GM19239 (cell line): ENCODE results near the gene PFAS.
"Not testable (repeated sequence)": the region's sequence is repeated elsewhere in the genome, so short reads cannot be mapped to it uniquely, and the experiment has no call there.

Experiments
- DNase-seq: peaks from one replicate; pipeline ENCODE4 v3.0.0; 2011; ENCODE audit warnings: low spot score; ENCODE audit not compliant: insufficient read length
- FAIRE-seq: peaks from 2 replicates; lab custom pipeline; 2011; peaks lifted over from hg19 to GRCh38; lab: Jason Lieb, UNC

Gene PFAS

GRCh38 chr17:8248751-8249607, at the start of gene PFAS:
TSS of gene PFAS (plus strand) at chr17:8249289. CDS start at chr17:8253938, 4,649 bp downstream.
- peak; percentile 96 for FAIRE-seq
- peak; percentile 84 for DNase-seq

DNA sequence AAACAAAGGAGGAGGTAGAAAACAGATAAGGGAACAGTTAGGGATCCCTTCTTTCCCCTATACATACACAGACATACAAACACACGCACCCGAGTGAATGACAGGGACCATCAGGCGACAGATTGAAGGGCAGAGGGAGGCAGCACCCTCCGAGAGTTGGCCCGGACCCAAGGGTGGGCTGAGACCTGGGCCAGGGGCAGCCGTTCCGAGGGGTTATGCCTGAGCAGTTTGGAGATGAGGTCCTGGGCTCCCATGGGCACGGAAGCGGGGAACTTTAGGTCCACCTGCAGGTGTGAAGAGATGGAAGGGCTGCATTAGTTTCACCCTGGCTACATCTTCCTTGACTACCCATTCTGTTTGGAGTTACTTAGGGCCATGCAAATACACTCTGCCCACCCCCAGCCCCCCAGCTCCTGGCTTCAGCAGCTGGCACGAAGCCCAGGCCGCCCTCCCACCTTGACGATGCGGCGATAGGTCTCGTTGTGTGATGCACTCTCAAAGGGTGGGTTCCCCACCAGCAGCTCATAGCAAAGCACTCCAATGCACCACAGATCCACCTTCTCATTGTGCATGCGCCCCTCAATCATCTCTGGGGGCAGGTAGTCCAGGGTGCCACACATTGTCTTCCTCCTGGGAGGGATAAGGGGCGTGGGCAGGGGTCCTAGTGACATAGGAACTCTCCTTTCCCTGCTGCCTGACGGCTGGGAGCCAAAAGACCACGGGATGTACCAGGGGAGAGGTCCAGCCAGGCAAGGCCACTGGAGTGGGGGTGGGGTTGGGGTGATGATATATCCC, 44.1 kb upstream of the PFAS start:
- DNase-seq: no peak
- FAIRE-seq: no peak

GRCh38 chr17:8206536-8206935, 42.6 kb upstream of the PFAS start:
- DNase-seq (no peak), FAIRE-seq (no peak)

GRCh38 chr17:8209907-8210760, 39.0 kb upstream of the PFAS start, which contains the start of gene AURKB:
TSS of gene AURKB (minus strand) at chr17:8210575. CDS start at chr17:8210224, 351 bp downstream.
- DNase-seq (peak; percentile 97), FAIRE-seq (peak; percentile 100)

GRCh38 chr17:8210761-8211458, 38.2 kb upstream of the PFAS start:
- peak; percentile 53 for FAIRE-seq
- no peak for DNase-seq

DNA sequence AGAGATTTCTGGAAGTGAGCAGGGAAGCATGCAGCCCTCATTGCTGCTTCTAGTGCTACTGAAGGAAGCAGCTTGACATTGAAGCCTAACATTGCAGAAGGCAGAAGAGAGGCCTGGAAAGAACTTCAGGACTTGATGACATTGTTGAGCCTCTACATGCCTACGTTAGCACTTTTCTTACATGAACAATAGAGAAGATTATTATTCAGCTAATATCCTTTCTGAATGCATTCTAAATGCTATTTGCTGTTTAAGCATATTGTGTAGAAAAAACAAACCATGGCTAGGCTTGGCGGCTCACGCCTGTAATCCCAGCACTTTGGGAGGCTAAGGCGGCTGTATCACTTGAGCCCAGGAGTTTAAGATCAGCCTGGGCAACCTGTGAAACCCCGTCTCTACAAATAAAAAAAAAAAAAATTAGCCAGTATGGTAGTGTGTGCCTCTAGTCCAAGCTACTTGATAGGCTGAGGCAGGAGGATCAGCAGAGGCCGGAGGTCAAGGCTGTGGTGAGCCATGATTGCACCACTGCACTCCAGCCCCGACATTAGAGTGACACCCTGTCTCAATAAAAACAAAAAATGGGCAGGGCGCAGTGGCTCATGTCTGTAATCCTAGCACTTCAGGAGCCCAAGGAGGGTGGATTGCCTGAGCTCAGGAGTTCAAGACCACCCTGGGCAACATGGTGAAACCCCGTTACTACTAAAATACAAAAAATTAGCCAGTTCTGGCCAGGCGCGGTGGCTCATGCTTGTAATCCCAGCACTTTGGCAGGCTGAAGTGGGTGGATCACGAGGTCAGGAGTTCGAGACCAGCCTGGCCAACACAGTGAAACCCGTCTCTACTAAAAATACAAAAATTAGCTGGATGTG, 36.5 kb upstream of the PFAS start:
- FAIRE-seq (no peak), DNase-seq (no peak)

- not testable (repeated sequence) for FAIRE-seq, DNase-seq
Measured at GRCh38 chr17:8214000-8214399, 35.1 kb upstream of the PFAS start.

DNA sequence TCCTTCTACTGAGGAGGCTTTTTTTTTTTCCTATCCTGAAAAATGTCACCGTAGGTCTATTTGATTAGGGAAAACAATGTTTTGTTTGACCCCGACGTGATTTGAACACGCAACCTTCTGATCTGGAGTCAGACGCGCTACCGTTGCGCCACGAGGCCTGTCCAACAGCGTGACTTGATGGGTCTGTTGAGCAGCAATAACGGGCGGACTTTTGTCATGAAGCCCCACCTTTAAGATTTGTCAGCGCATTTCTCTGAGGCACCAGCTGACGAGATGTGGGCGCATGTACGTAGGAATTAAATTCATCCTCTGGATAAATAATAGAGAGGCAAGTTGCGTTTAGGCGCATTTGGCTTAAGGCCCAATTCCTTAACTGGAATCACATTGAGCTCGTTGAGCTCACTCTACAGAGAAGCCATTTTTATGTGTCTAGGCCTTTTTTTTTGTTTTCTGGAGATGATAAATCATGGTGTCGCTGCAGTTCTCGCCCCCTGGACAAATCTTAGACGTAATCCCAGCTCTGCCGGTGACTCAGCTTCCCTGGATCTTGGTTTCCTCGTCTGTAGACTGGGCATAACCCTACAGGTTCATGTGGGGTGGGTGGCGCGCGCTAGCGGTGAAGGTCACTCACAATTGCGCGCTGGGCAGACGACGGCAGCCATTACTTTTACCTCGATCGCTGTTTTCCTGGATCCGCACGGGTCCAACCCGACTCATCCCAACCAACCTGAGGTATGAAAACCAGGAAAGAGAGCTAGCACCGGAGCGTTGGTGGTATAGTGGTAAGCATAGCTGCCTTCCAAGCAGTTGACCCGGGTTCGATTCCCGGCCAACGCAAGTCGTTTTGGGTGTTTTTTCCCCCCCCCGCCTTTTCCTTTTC, 28.1 kb upstream of the PFAS start:
- peak; percentile 75 for FAIRE-seq

DNA sequence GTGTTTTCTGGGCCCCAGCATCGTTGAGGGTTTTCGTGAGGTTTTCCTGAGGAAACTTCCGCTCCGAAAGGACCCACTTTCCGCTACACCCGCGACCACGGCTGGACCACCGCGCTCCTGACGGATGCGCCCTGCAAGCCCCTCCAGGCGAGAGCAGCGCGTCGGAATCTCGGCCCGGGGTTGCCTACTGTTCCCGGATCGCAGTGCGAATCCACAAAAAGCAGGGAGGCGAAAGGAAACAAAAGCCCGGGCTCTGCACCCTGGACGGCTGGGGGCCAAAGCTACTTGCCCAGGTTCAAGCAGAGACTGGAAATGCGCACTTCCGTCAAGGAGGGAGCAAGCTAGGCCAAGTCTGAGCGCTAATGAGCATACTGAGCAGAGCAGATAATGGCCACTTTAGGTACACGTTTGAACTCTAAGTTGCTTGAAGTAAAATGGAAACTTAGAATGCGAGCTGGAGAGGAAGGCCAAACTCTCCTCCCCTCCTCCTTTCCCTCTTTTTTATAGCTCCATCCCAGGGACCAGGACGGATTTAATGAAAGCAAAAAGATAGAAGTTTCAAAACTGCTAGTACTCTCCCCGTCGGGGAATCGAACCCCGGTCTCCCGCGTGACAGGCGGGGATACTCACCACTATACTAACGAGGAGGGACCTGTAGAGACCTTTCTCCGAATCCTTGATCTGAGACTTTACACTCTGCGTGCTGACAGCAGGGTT, 27.3 kb upstream of the PFAS start:
- peak; percentile 8 for FAIRE-seq
- DNase-seq: peak; percentile 23

More for the DNA sequence above, 28.1 kb upstream of the PFAS start:
- peak; percentile 22 for DNase-seq

DNA sequence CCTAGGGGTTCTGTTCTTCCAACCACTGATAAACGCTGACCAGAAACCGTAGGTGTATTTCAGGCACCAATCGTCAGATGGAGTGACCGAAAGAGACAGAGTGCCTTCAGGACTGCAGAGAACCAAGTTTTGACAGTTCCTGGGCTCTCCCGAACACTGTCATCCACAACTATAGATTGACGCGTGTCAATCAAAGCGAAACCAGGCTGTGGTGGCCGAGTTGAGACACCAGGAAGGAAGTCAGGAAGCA, 26.8 kb upstream of the PFAS start:
- DNase-seq: no peak
- no peak for FAIRE-seq

GRCh38 chr17:8222630-8223355, 26.3 kb upstream of the PFAS start:
- FAIRE-seq (peak; percentile 80), DNase-seq (no peak)

GRCh38 chr17:8223356-8224126, 25.5 kb upstream of the PFAS start:
- DNase-seq (no peak), FAIRE-seq (peak; percentile 39)

DNA sequence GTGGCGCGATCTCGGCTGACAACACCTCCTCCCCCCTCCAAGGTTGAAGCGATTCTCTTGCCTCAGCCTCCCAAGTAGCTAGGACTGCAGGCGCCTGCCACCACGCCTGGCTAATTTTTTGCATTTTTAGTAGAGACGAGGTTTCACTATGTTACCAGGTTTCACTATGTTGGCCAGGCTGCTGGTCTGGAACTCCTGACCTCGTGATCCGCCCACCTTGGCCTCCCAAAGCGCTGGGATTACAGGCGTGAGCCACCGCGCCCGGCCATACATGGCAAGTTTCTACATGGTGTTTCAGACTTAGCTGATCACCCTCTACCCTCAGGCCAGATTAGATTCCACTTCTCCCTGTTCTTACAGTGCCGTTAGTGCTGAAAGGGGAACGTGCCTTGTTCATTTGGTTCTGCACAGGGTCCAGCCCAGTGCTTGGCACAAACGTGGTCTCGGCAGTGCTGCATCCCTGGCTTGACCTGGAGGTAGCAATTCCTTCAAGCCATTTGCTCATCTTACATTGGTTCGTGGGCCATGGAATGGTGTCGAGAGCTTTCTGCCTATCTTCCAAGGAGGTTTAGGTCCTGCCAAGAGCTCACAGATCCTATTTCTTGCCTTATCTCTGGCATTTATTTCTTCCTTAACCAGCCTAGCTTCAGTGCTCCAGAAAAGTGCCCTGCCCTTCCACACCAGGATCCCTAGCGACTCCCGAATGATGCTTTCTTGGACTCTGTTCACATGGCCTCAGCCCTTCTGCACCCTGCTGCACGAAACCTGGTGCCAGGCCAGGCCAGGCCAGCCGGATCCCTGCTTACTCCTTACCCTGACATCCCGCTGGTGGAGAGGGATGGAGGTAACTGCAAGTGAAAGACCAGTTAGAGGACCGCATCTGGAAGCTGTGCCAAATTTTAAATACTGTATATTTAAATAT, 23.9 kb upstream of the PFAS start:
- DNase-seq: no peak
- no peak for FAIRE-seq

DNA sequence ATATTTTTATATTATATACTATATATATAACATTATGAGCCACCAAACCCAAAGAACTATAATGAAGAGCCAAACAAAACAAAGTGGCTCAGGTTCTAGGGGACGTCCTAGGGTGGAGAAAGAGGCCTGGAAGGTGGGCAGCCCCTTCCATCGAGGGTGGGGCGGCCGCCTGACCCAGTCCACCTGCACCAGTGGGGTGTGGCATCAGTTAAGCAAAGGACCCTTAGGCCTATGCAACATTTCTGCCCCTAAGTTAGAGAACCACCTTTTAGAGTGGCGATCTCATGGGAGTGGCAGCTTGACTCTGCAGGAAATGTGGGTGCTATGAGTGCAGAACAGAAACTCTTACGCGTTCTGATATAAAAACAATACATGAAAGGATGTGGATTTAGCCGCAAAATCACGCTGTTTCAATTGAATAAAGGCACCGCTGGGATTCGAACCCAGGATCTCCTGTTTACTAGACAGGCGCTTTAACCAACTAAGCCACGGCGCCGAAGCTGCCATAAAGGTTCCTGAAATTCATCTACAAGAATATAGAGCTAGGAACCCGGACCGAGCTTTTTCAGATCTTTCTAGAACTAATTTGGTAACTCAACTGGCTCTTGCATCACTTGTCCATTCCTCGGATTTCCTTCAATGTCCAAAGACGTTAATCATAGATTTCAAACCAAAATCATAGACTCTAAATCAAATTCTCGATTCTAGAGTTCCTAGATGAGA, 23.1 kb upstream of the PFAS start:
- DNase-seq: no peak

More for the DNA sequence above, 23.1 kb upstream of the PFAS start:
- FAIRE-seq: no peak
